Glutamatergic neuron (in vitro differentiated cells): ENCODE results near the gene RASD1. TPM values are rescaled to one million over a fixed set of nuclear protein-coding genes. Genes with fewer than 3 reads are reported as not detected.

ENCODE experiments used
- DNase-seq: peaks from one replicate; pipeline ENCODE4 v3.0.0; 2022
- H3K27ac Mint-ChIP-seq: one replicate; pipeline ENCODE4 v1.8.0; 2020; ENCODE audit warnings: mild to moderate bottlenecking, mixed read lengths, inconsistent platforms; ENCODE audit not compliant: unreplicated experiment
- H3K27me3 Mint-ChIP-seq: one replicate; pipeline ENCODE4 v1.8.0; 2020; ENCODE audit warnings: mild to moderate bottlenecking, moderate library complexity, mixed read lengths, inconsistent platforms; ENCODE audit not compliant: unreplicated experiment
- H3K36me3 Mint-ChIP-seq: one replicate; pipeline ENCODE4 v1.8.0; 2020; ENCODE audit warnings: mild to moderate bottlenecking, mixed read lengths, inconsistent platforms; ENCODE audit not compliant: unreplicated experiment
- H3K4me1 Mint-ChIP-seq: one replicate; pipeline ENCODE4 v1.8.0; 2020; ENCODE audit warnings: mild to moderate bottlenecking, low read depth, mixed read lengths, inconsistent platforms; ENCODE audit not compliant: unreplicated experiment
- H3K4me3 Mint-ChIP-seq: one replicate; pipeline ENCODE4 v1.8.0; 2020; ENCODE audit warnings: mild to moderate bottlenecking, mixed read lengths, inconsistent platforms; ENCODE audit not compliant: unreplicated experiment
- H3K9me3 Mint-ChIP-seq: one replicate; pipeline ENCODE4 v1.8.0; 2020; ENCODE audit warnings: mild to moderate bottlenecking, moderate library complexity, mixed read lengths, inconsistent platforms; ENCODE audit not compliant: unreplicated experiment
- total RNA-seq: library from RNA; stranded (reverse); fragmentation: NEBNext Ultra II Directional; extraction: Animal tissue kit (Norgen Biotek cat#: 25700); gene quantifications from one replicate; pipeline ENCODE4 v1.2.1, GENCODE V29; 2021; ENCODE audit not compliant: unreplicated experiment
- TF ChIP-seq, protein P1 (sequence below): fragments of 200-600 bp; sonication (generic); IDR thresholded peaks from one replicate; pipeline ENCODE4 v1.5.0; 2021; ENCODE audit not compliant: partially characterized antibody, unreplicated experiment

RASD1 gene
- total RNA-seq, 1 donor from 2014 or later, result 140 TPM

GRCh38 chr17:17518014-17518413 is 21.8 kb upstream of the RASD1 start:
- H3K27me3 Mint-ChIP-seq, result peaks cover 3% of the 10 kb centered on the region
- H3K9me3 Mint-ChIP-seq, result peaks cover 7% of the 10 kb centered on the region
- peak; percentile 21 for DNase-seq
- no peak overlapping the region for H3K27ac Mint-ChIP-seq
- no peaks in the 10 kb centered on the region for H3K36me3 Mint-ChIP-seq
- no peak overlapping the region for H3K4me3 Mint-ChIP-seq
- TF ChIP-seq, protein P1, sequence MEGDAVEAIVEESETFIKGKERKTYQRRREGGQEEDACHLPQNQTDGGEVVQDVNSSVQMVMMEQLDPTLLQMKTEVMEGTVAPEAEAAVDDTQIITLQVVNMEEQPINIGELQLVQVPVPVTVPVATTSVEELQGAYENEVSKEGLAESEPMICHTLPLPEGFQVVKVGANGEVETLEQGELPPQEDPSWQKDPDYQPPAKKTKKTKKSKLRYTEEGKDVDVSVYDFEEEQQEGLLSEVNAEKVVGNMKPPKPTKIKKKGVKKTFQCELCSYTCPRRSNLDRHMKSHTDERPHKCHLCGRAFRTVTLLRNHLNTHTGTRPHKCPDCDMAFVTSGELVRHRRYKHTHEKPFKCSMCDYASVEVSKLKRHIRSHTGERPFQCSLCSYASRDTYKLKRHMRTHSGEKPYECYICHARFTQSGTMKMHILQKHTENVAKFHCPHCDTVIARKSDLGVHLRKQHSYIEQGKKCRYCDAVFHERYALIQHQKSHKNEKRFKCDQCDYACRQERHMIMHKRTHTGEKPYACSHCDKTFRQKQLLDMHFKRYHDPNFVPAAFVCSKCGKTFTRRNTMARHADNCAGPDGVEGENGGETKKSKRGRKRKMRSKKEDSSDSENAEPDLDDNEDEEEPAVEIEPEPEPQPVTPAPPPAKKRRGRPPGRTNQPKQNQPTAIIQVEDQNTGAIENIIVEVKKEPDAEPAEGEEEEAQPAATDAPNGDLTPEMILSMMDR, result no peak
- peaks cover 29% of the 10 kb centered on the region for H3K4me1 Mint-ChIP-seq

- Mint-ChIP-seq H3K36me3 (no peaks in the 10 kb centered on the region), H3K4me1 (peaks cover 21% of the 10 kb centered on the region), H3K4me3 (no peak overlapping the region), H3K27ac (peak overlapping the region; percentile 84), H3K27me3 (peaks cover 3% of the 10 kb centered on the region), H3K9me3 (peaks cover 7% of the 10 kb centered on the region)
- TF ChIP-seq, protein P1, result no peak
- DNase-seq, result peak; percentile 19
Measured at GRCh38 chr17:17516941-17517720, 20.9 kb upstream of the RASD1 start.

DNA sequence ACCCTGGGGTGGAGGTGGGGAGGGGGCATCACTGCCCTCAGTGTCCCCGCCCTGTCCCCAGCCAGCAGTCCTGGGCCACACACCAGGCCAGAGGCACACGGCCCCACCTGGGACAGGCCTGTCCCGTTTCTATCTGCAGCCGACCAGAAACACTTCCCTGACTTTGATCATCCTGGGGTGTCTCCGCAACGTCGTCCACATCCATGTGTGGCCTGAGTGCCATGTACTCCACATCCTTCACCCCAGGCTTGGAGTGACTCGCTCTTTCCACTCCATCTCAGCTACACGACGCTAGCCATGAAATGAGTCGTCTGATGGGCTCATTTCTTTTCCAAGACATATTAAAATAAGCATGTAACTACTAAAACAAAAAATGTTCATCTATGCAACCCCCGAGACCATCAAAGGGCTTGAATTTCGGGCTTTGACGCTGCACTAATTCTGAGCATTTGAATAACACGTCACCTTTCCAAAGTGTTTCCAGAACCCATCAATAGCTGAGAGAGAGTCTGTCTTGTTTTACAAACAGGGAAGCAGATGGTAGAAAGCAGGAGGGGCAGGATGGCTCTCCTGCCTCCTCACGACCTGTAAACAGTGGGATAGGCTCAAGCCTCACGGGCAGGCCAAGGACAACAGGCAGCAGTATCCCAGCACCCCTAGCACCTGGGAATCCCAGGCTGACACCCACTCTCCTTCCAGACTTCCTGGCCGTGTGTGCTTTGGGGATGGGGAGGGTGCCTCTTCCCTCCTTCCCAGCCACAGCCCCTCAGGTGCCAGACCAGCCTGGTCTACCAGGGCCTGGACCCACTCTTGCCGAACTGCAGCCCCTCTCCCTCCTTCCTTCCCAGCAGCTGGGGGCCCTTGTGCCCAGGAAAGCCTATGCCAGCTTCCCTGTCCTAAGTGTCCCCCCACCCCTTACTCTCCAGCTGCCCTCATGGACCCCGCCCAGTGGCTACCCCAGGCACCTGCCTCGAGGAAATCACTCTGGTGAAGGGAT is 20.0 kb upstream of the RASD1 start:
- peak overlapping the region; percentile 68 for H3K4me3 Mint-ChIP-seq
- TF ChIP-seq, protein P1, result no peak
- no peaks in the 10 kb centered on the region for H3K36me3 Mint-ChIP-seq
- H3K9me3 Mint-ChIP-seq, result peaks cover 7% of the 10 kb centered on the region
- H3K27ac Mint-ChIP-seq, result peak overlapping the region; percentile 84
- peak; percentile 39 for DNase-seq
- H3K4me1 Mint-ChIP-seq, result peaks cover 20% of the 10 kb centered on the region
- peaks cover 3% of the 10 kb centered on the region for H3K27me3 Mint-ChIP-seq

DNA sequence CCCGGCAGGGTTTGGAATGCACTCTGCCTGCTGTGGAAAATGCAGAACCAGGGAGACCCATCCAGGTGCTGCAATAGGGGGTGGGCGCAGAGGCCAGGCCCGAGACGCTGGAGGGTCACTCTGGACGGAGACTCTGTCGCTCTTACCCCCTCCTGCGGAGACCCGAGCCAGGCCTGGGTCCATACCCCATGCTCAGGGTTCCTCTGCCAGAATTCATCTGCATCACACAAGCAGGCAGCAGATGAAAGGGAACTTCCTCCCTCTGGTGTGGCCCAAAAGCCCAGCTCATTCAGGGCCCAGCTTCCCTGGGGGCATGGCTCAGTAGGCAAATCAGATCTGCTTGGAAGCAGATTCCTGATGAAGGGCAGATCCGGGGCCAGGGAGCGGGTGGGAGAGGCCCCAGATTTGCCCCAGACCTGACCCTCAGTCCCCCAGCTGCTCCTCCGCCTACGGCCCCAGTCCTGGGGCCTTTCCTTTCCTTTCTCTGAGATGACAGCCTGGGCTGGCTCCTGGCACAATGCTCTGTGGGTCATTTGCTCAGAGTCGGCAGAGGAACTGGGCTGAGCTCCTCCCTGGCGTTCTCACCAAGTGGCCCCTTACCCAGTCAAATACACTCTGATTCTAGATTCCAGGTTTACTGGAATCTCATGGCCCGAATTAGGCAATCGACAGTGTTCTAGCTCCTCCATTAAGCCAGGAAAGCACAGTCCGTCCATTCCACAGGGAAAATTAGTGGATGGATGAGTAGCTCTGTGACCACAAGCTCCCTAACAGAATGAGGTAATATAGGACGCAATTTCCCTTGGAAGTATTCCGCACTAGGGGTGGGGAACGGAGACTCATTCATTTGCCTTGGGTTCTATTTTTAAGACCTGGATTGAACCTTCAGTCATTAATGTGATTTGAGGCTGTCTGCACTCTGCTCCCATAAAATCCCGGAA is 19.1 kb upstream of the RASD1 start:
- TF ChIP-seq, protein P1, result no peak
- Mint-ChIP-seq H3K4me1 (peaks cover 20% of the 10 kb centered on the region), H3K27me3 (peaks cover 4% of the 10 kb centered on the region), H3K4me3 (peak overlapping the region; percentile 68), H3K36me3 (no peaks in the 10 kb centered on the region), H3K9me3 (peaks cover 7% of the 10 kb centered on the region), H3K27ac (peak overlapping the region; percentile 84)
- DNase-seq, result peak; percentile 33
